Measurements from ENCODE around the gene PLIN5.

The PLIN5 gene

GRCh38 chr19:4534836-4535658 is at the start of gene PLIN5:
PLIN5 (minus strand) TSS chr19:4535224; CDS start chr19:4534074, 1,150 bp downstream.
- peak; percentile 36 for DNase-seq (ENCODE audit: low read depth)

- no peak for DNase-seq (ENCODE audit: low read depth)
Measured at GRCh38 chr19:4583961-4584669, 49.1 kb upstream of the PLIN5 start.

GRCh38 chr19:4582980-4583842 is 48.2 kb upstream of the PLIN5 start:
- no peak for DNase-seq (ENCODE audit: low read depth)

GRCh38 chr19:4581666-4582553 is 46.9 kb upstream of the PLIN5 start:
- DNase-seq (ENCODE audit: low read depth): peak; percentile 7

- DNase-seq (ENCODE audit: low read depth): no peak
Measured at GRCh38 chr19:4580961-4581665, 46.1 kb upstream of the PLIN5 start.

- no peak for DNase-seq (ENCODE audit: low read depth)
Measured at GRCh38 chr19:4580021-4580901, 45.2 kb upstream of the PLIN5 start.

- DNase-seq (ENCODE audit: low read depth): no peak
Measured at GRCh38 chr19:4579389-4579788, 44.4 kb upstream of the PLIN5 start.

GRCh38 chr19:4578552-4579248 is 43.7 kb upstream of the PLIN5 start:
- no peak for DNase-seq (ENCODE audit: low read depth)

- DNase-seq (ENCODE audit: low read depth): no peak
Measured at GRCh38 chr19:4577020-4577782, 42.2 kb upstream of the PLIN5 start.

GRCh38 chr19:4576016-4576933 is 41.3 kb upstream of the PLIN5 start:
- peak; percentile 42 for DNase-seq (ENCODE audit: low read depth)

- DNase-seq (ENCODE audit: low read depth): no peak
Measured at GRCh38 chr19:4575267-4576015, 40.4 kb upstream of the PLIN5 start.

- DNase-seq (ENCODE audit: low read depth): no peak
Measured at GRCh38 chr19:4573682-4574081, 38.7 kb upstream of the PLIN5 start.

- DNase-seq (ENCODE audit: low read depth): no peak
Measured at GRCh38 chr19:4571305-4571917, 36.4 kb upstream of the PLIN5 start.

GRCh38 chr19:4570916-4571304 is 35.9 kb upstream of the PLIN5 start:
- DNase-seq (ENCODE audit: low read depth): no peak

GRCh38 chr19:4570402-4570801 is 35.4 kb upstream of the PLIN5 start:
- DNase-seq (ENCODE audit: low read depth): no peak

GRCh38 chr19:4568886-4569285 is 33.9 kb upstream of the PLIN5 start:
- no peak for DNase-seq (ENCODE audit: low read depth)

Data from activated T-cell treated with anti-CD3 and anti-CD28 coated beads for 24 hours (primary cell).